ENCODE data around the gene GJB5. TPM values are rescaled to one million over a fixed set of nuclear protein-coding genes. Genes with fewer than 3 reads are reported as not detected.
A peak's percentile ranks its signal among the peaks of the same experiment; 100 is the strongest.

GJB5 gene
- total and polyA plus RNA-seq, 9 of the 15 experiments (the other 6 are each of a cell fraction or from before 2014, with no cell fraction given) = 0.04 TPM; not detected in 8

GRCh38 chr1:34780528-34780927 lies 25.7 kb downstream of the GJB5 start (continued):
- no peak for TF ChIP-seq NKRF (IDR thresholded peaks at IDR 0.05; ENCODE audit: borderline replicate concordance)

GRCh38 chr1:34781071-34781843 lies 26.4 kb downstream of the GJB5 start, which contains the start of gene GJB3:
Gene GJB3 (plus strand): TSS chr1:34781214. CDS start chr1:34784763, 3,549 bp downstream.
- Histone ChIP-seq H3K9me1 (ENCODE audit: control insufficient read depth, insufficient read depth, low read length) (peaks cover 3% of the 10 kb centered on the region), H3K4me1 (replicated peaks in 1 of 2; ENCODE audit: control insufficient read depth in 2 of 2, insufficient read depth in 2 of 2, low read length in 2 of 2) (peaks cover 0 to 16% of the 10 kb centered on the region in 2 experiments; a peak in 1 of 5 replicates), H3K9ac (ENCODE audit: insufficient read depth in 1 of 2, low read depth in 2 of 2, low read length in 2 of 2) (peak within 1 kb of the TSS in 1 of 2 experiments; percentile 10; a peak in 1 of 4 replicates), H4K20me1 (replicated peaks; ENCODE audit: control insufficient read depth, insufficient read depth, low read length) (0 out of 2 replicates have a peak, but pooled peaks cover under 1% of the 10 kb centered on the region), H3K36me3 (ENCODE audit: control insufficient read depth, insufficient read depth, low read length) (no peaks in the 10 kb centered on the region), H3K27ac (ENCODE audit: extremely low read depth, low read depth, low read length) (no peak within 1 kb of the TSS), H3K4me2 (ENCODE audit: insufficient read depth, low read length) (no peak within 1 kb of the TSS), H3K9me3 (replicated peaks; ENCODE audit: control insufficient read depth, insufficient read depth, low read depth, low read length) (no peaks in the 10 kb centered on the region), H3K79me2 (ENCODE audit: control insufficient read depth, insufficient read depth, low read length) (no peaks in the 10 kb centered on the region), H3K4me3 (no peak within 1 kb of the TSS), H3K27me3 (ENCODE audit: control insufficient read depth in 2 of 2, insufficient read depth in 2 of 2, low read length in 2 of 2) (peaks cover 49 to 87% of the 10 kb centered on the region in 2 experiments), H2AFZ (ENCODE audit: low read depth, low read length) (no peak within 1 kb of the TSS)
- ChIA-PET POLR2A (no interaction called here), CTCF (ENCODE audit: low intra/inter-chr PET ratio) (no interaction called here)
- ATAC-seq (no peak), FAIRE-seq (no peak), DNase-seq (ENCODE audit: extremely low read depth in 1 of 4, low spot score in 3 of 4) (peak in 2 of 4 experiments; percentile 36 to 38)
- intact Hi-C loops (cut with micrococcal nuclease) (no loop called here), in situ Hi-C loops (cut with MboI) (no loop called here)
- BruUV-seq (replicated peaks) = no TSS peak
- WGBS (ENCODE audit: insufficient coverage, low coverage, missing lambda C conversion rate) = 6% methylated on average over 50 of the region's 62 CpGs
- 0 out of 2 replicates have a peak, but pooled peaks have one; percentile 18 for TF ChIP-seq HNRNPL (IDR thresholded peaks at IDR 0.05; ENCODE audit: low read depth, low read length)
- TF ChIP-seq ZBTB7A (IDR thresholded peaks at IDR 0.05; ENCODE audit: borderline replicate concordance, control insufficient read depth, low read depth, low read length) = peak; percentile 38; the same call in 1 of the 2 replicates
- peak; percentile 29; the same call in 1 of the 2 replicates for TF ChIP-seq EZH2 (IDR thresholded peaks at IDR 0.05; ENCODE audit: borderline replicate concordance, low read depth, low read length)
- TF ChIP-seq ZNF592 (IDR thresholded peaks at IDR 0.05) = no peak
- TF ChIP-seq PRDM10 (IDR thresholded peaks at IDR 0.05; ENCODE audit: partially characterized antibody) = peak; percentile 19
- TF ChIP-seq POLR2G (IDR thresholded peaks at IDR 0.05; ENCODE audit: low read depth, low read length) = 0 out of 2 replicates have a peak, but pooled peaks have one; percentile 29
- TF ChIP-seq ZNF561 (CRISPR knock-in tag; conservative IDR thresholded peaks at IDR 0.05) = no peak

All from K562 (cell line).